NCI-H748 (cell line): ENCODE results near the gene UMODL1.

Experiments
- DNase-seq: peaks from one replicate; lab custom pipeline; 2025; ENCODE audit not compliant: unreplicated experiment; lab: John Stamatoyannopoulos, UW

UMODL1 gene

DNA sequence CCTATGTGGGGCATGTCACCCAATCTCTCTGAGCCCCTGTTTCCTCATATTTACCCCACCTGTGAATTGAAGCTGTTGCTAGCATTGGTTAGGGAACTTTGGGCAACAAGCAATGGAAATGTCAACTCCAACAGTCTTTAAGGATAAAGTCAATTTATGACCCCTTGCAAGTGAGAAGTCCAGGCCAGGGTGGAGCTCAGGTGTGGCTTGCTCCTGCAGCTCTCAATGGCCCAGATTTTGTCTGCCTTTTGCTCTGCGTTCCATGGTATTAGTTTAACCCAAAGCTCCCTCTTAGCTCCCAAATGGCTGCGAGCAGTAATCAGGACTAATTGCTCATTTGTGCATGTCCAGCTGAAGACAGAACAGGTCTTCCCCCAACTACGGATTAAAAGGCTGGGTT, 77.5 kb downstream of the UMODL1 start:
- no peak for DNase-seq

DNA sequence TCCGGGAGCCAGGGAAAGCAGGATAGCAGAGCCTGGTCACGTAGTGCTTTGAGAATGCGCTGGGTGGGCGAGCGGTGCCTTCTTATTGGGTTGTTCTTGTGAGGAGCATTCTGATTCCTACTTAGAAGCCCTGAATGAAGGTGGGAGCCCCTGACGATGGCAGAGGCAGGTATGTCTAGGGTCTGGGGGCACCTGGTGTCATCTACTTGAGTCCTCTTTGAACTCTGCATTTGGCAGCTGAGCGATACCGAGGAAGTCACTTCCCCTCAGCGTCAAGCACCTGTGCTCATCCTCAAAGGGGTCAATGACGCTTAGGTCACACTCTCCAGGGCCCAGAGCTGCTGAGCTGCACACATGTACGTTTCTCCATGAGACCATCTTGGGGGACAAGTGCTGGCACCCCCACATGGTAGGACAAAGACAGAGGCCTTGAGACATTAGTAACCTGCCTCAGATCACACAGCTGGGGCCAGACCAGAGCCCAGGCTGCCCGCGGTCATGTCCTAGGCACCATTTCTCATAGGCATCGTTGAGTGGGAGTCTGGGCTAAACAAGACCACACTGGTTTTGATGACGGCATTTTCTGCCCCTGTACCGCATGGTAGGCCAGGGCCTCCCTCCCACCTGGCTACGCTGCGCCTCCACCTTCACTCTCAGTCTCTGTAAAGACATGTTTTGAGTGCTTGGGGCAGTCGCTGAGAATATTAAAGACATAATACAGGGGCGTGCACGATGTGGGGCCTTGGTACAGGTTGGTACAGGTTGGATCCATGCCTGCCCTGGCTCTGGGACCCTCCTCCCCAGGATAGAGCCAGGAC, 78.7 kb downstream of the UMODL1 start:
- no peak for DNase-seq

DNA sequence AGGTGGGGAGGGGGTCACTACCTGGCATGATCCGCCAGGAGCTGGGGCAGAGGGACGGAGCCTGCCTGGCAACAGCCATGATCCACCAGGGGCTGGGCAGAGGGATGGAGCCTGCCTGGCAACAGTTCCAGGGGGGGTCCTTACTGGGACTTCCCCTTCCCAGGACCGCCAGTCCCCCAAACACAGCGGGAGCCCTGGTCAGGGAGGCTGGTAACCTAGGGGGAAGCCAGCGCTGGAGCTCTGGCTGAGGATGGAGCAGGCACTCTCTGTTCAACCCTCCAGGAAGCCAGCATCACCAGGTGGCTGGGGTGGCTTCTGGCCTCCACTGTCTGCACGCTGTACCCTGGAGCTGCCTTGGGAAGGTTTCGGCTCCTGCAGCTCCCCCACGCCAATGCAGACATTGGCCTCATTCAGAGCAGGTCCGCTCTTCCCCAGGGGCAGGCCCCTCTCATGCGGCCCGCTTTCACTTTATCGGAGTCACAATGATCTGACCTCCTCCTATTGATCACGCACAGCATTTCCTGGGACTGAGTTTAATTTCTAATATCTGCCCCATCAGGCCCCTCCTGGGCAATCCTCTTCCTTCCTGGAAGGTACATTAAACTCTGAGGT, 79.5 kb downstream of the UMODL1 start:
- no peak for DNase-seq

DNA sequence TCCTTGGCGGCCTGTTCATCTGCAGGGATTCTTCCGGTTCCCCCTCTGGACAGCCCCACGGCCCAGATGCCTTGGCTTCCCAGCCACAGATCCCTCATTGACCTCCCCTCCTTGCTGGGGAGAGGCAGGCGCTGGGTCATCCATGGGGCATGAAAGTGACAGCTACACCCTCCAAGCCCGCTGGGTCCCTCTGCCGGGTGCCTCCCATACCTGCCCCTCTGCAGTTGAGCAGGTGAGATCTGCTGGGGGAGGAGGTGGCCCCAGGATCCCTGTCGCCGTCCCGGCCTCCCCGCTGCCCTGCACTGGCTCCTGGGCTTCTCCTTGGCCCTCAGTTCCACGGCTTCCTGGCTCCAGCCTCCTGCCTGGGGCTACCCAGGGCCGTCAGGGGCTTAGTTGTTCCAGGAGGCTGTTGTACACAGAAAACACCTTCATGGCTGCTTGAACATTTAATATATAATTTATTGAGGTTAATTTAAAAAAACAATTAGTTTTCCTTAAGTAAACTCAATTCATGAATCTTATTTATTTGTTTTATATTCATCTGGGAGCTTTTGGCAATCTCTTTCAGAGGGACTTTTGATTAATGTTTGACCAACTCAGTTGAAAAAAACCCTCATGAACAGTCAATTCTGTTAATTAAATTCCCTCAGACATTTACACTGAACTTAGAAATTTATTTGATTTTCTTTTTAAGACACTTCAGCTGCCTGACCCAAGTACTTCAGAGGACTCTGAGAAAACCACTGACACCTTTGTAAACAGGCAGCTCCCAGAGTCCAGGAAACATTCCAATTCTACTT, 80.2 kb downstream of the UMODL1 start:
- DNase-seq: no peak

DNA sequence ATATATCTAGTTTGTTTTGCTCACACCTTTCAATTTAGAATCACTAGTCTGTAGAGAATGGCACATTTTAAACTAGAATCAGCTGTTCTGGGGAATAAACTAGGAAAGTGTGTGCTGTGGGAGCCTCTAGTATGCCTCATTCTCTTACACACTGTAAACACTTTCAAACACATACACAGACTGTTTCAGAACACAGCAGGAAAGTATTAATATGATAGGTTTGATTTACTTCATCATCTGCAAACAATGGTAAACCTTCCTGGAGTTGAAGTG, 80.8 kb downstream of the UMODL1 start:
- DNase-seq: no peak

DNA sequence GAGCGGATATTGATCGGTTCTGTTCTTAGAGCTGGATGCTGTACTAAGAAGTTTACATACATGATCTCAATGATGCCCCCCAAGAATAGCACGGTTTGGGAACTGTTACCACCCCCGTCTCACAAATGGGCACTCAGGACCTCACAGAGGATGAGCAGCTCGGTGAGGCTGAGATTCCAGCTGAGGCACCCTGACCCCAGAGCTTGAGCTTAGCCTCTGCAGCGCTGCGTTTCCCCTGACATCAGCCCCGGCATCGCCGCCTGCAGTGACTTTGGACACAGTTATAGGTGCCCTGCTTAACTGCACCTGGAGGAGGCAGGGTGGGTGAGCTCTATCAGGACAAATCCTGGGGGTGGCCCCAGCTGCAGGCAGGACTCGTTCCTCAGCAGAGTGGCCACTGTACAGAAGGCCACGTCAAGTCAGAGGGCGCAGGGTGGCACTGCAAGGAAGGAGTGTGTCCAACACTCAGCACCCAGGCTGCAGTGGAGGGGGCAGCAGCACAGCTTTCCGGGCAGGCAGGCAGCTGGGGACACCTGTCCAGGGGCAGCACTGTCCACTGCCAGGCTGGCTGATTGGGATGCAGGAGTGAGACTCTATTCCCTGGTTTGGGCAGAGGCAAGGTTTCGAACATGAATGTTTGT, 82.0 kb downstream of the UMODL1 start:
- no peak for DNase-seq

DNA sequence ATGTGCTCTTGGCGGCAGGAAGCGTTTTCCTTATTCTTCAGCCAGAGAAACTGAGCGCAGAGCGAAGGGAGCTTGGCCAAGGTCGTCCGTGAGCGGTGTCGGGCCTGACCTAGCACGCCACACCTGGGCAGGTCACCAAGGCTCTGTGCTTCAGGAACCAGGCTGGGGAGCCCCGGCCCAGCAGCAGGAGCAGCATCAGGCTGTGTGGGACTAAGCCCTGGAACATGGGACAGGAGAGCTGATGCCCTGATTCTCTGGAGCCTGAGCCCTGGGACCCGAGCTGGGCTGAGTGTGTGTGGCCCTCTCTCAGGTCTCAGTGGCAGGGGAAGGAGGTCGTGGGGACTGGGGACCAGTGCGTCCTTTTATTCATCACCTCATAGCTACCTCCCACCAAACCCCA, 82.6 kb downstream of the UMODL1 start:
- DNase-seq: no peak

DNA sequence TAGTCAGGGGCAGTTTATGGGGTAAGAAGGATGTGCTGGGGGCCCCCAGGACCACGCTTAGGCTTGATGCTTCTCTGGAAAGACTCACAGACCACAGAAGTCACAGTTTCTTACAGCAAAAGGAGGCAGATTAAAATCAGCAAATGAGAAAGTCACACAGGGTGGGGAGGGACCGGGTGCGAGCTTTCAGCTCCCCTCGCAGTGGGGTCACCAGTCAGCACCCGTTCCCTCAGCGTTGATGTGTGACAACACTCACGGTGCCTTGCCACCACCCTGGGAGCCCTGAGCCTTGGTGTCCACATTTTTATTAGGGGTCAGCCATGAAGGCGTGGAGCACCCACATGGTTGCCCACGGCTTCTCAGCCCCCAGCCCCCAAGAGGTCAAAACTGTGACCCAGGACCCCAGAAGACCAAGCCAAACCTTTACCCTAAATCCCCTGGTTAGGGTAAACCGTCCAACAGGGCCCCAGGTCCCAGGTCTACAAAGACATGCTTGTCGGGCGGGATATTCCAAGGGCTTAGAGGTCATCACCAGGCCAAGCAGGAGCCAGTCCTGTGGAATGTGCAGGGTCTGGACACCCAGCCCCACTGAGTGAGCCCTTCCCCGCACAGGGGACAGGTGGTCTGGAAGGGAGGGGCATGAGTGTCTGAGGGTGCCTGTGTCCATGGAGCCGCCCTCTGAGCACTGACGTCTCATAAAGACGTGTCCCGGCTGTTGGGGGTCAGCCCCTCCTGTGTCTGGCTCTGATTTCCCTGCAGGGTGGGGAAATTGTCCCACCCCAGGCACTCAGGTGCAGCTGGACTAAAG, 83.3 kb downstream of the UMODL1 start:
- no peak for DNase-seq

DNA sequence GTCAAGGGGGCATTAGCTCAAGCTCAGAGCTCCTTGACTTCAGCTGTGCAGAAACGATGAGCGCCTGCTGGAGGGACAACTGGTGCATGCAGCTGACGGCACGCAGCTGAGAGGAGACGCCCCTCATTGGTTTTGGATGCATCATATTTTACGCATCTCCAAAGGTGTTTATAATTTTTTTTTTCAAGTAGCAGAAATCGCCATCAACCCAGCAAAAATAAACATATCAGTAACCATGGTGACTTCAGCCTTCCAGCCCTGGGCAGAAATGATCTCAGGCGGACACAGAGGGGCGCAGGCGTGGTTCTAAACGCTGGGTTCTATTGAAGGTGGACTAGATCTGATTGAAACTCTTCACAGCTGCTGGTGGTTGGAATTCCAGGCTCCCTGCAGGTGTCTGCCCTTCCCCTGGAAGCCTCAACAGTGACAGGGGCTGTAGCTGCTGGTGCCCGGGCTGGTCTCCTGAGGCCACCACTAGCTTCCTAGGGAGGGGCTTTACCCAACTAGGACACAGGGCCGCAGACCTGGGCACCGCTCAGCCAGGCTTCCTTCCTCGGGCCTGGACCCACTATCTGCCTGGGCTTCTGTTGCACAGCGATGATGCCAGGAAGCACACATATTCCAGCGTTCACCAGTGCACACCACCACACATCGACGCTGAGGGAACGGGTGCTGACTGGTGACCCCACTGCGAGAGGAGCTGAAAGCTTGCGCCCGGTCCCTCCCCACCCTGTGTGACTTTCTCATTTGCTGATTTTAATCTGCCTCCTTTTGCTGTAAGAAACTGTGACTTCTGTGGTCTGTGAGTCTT, 84.1 kb downstream of the UMODL1 start:
- peak; percentile 10 for DNase-seq

DNA sequence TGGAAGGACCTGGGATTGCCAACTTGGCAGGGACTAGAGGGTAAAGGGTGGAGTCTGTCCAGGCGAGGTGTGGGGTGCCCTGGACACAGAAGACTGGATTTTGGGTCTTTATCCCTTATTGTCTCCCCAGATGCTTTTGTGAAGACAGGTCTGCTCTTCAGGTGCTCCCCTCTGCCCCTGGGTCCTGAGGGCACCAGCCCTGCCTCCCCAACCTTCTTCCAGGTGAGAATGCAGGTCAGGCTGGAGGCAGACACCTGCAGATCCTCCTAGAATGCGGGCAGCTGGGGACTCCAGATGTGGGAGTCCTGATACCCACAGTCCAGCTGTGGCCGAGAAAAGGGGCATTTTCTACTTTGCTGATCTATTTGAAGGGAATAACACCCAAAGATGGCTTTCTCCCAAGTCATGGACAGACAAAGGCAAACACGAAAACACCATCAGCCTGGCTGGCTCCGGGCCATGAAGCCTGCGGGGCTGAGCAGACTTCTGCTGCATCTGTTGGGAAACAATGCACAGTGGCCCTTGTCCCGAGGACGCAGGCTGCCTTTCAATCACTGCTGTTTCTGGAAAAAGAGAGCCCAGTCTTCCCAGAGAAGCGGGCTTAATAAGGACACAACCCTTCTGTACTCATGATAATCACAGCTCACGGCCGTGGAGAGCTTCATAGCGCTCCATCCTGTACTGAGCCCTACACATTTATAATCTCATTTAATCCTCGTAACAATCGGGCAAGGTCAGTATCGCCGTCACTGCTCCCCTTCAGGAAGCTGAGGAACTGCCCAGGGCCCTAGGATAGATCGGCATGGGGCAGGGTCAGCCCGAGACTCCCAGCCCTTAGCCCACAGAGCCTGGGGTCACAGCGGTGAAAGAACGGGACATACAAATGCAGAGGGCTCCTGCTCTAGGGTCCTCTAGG, 85.8 kb downstream of the UMODL1 start:
- peak; percentile 20 for DNase-seq

DNA sequence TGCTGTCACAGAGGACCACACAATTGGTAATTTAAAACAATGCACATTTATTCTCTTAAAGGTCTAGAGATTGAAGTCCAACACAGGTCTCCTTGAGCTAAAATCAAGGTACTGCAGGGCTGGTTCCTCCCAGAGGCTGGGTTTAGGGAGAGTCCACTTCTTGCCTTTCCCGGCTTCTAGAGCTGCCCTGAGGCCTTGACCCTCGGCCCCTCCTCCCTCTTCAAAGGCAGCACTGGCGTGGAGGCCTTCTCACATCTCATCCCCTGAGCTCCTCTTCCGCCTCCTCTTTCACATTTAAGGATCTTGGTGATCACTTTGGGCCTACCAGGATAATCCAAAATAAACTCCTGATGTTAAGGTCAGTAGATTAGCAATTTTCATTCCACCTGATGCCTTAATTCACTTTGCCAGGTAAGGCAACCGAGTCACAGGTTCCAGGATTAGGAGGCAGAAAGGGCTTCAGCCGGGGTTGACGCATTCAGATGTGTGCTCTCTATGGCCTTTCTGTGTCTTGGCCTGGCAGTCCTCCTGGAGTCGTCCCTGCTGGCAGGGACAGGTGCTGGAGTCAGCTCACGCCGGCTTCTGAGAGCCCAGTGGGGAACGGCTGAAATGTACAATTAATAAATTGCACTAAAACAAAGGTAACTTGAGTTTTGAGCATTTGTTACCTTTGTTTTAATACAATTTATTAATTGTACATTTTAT, 86.6 kb downstream of the UMODL1 start:
- no peak for DNase-seq

DNA sequence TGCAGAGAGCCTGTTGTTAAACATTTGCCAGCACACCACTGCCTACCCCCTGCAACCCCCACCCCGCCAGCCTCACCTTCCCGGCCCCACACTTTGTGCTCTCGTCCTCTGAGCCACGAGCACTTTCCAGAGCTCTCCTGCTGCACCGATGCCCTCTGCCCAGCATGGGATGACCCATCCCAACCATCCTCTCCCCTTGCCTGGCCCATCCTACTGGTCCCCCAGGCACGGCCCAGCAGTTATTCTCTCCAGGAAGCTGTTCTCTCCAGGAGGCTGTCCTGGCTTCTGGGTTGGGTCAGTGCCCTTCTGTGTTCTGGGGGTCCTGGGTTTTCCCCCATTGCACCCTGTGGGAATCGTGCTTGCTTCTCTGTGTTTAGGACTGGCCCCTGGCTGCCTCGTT, 87.7 kb downstream of the UMODL1 start:
- DNase-seq: no peak

DNA sequence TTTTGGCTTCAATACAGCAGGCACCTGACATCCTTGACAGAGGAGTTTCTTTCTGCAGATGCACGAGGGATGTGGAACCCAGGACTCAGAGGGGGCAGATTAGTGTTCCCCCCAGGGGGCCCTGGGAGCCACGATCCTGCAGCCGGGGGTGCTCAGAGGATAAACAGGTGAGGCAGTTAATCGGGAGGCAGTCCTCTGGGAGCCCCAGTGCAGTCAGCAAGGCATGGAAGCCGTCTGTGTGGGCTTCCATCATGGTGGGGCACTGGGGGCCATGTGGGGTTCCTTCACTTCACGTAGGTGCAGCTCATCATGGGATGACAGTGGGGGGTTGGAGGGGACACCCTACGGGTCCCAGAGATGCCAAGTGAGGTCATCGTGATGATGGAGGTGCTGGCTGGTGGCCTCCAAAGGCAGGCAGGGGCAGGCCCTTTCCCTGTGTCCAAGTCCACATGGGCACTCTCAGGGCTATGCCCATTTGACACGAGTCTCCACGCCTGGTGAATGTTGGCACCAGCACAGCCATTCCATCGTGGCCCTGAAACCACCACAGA, 88.5 kb downstream of the UMODL1 start:
- DNase-seq: no peak

DNA sequence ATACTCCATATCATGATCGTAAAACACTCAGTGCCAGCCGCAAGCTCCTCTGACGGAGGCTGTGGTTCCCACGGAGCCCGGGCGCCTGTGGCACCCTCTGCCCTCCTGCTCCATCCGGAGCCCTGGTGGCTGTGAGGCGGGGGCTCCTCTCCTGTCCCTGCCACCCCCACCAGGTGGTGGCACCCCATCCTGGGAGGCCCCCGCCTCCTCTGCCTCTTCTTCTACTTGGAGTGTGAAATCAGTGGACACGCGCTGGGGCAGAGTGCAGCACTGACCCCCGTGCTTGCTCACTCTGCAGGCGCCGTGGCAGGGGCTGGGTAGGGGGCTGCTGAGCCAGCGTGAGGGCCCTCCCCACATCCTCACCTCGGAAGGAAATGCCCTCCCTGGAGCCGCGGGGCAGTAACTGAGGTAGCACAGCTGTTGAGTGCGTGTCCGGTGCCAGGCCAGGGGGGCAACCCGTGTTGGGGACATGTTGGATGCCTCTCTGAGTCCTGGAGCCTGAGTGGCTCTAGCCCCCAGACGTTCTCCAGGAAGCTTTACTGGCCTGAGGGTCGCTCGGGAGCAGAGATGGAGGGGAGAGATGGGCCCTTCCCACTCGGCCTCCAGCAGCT, 89.1 kb downstream of the UMODL1 start:
- no peak for DNase-seq

DNA sequence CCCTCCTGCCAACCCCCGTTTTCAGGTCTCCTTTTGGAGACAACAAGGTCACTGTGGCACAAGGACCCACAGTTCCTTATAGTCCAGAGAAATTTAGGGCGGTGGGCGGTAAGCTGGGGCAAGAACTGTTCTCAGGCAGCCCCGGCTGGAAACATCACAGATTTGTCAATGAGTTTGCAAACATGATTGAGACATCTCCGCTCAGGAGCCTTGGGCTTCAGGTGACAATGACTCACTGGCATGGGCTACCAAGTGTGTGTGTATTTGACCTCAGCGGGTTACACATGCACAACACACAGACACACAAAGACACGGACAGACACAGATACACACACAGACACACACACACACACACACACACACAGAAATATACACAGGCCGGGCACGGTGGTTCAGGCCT, 89.6 kb downstream of the UMODL1 start:
- DNase-seq: no peak

DNA sequence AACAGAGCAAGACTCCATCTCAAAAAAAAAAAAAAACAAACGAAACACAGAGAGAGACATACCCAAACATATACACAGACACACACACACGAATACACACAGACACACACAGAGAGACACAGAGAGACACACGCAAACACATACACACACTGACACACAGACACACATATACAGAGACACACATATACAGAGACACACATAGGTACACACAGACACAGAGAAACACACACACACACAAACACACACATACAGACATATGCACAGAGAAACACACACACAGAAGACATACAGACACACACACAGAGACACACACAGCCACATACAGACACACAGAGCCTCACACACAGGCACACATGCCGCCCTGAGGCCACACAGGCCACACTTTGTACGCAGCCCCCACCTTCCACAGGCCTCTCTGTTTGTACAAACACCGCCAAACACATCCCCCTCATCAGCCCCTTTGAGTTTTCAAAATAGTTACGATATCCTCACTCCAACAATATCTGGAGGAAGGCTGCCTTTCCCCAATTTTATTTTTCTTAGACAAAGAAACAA, 90.4 kb downstream of the UMODL1 start:
- DNase-seq: no peak

DNA sequence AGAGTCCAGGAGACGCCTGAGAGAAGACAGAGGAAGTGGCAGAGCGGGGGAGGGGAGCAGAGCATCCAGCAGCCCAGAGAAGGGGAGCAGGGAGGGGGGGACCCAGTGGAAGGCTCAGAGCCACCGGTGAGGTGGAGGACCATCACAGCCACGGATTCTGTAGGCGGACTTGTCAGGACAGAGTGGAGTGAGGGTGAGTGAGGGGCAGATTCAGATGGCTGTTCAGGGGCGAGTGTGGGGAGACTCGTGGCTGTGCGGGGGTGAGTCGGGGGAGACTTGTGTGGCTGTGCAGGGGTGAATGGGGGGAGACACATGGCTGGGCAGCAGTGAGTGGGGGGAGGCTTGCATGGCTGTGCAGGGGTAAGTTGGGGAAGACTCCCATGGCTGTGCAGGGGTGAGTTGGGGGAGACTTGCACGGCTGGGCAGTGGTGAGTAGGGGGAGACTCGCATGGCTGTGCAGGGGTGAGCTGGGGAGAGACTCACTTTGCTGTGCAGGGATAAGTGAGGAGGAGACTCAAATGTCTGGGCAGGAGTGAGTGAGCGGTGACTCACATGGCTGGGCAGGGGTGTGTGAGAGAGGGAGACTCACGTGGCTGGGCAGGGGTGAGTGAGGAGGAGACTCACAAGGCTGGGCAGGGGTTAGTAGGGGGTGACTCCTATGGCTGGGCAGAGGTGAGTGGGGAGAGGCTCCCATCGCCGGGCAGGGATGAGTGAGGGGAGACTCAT, 91.0 kb downstream of the UMODL1 start:
- DNase-seq: no peak
